Measurements from ENCODE around the gene MINDY4.

- TF ChIP-seq MXI1 (IDR thresholded peaks at IDR 0.05; ENCODE audit: borderline replicate concordance, low read depth, low read length), result no peak
- no peak for TF ChIP-seq PATZ1 (CRISPR knock-in tag; IDR thresholded peaks at IDR 0.05)
- TF ChIP-seq, protein P1, sequence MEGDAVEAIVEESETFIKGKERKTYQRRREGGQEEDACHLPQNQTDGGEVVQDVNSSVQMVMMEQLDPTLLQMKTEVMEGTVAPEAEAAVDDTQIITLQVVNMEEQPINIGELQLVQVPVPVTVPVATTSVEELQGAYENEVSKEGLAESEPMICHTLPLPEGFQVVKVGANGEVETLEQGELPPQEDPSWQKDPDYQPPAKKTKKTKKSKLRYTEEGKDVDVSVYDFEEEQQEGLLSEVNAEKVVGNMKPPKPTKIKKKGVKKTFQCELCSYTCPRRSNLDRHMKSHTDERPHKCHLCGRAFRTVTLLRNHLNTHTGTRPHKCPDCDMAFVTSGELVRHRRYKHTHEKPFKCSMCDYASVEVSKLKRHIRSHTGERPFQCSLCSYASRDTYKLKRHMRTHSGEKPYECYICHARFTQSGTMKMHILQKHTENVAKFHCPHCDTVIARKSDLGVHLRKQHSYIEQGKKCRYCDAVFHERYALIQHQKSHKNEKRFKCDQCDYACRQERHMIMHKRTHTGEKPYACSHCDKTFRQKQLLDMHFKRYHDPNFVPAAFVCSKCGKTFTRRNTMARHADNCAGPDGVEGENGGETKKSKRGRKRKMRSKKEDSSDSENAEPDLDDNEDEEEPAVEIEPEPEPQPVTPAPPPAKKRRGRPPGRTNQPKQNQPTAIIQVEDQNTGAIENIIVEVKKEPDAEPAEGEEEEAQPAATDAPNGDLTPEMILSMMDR (CRISPR knock-in tag; IDR thresholded peaks at IDR 0.05), result no peak
Measured at GRCh38 chr7:30770845-30771173, 408 bp upstream of the MINDY4 start.

All from HepG2 (cell line).